Measurements from ENCODE around the gene SMIM23. TPM values are rescaled to one million over a fixed set of nuclear protein-coding genes. Genes with fewer than 3 reads are reported as not detected.

SMIM23 gene
- total RNA-seq, 1 experiment from 2014 or later = not detected

GRCh38 chr5:171838066-171838465 is 52.4 kb downstream of the SMIM23 start:
- Mint-ChIP-seq H3K9me3 (ENCODE audit: unreplicated experiment) (no peaks in the 10 kb centered on the region), H3K27me3 (ENCODE audit: insufficient read depth, unreplicated experiment) (no peaks in the 10 kb centered on the region), H3K27ac (ENCODE audit: low read depth, unreplicated experiment) (no peak overlapping the region), H3K4me1 (ENCODE audit: insufficient read depth, unreplicated experiment) (no peaks in the 10 kb centered on the region), H3K36me3 (ENCODE audit: insufficient read depth, unreplicated experiment) (peaks cover 7% of the 10 kb centered on the region), H3K4me3 (ENCODE audit: unreplicated experiment) (no peak overlapping the region)
- POLR2A ChIA-PET = interaction anchor here (0.6 to 1.2 kb wide), 2 partner anchors 12 to 293 kb away, joined by 3 to 4 read pairs; no protein-coding TSS in a partner anchor
- intact Hi-C loops (cut with micrococcal nuclease) = no loop called here
- no peak for TF ChIP-seq CTCF (IDR thresholded peaks at IDR 0.05; ENCODE audit: unreplicated experiment)
- DNase-seq (ENCODE audit: unreplicated experiment) = no peak
- no TSS peak for BruUV-seq (replicated peaks)
- CTCF ChIA-PET = interaction anchor here (0.6 to 2.3 kb wide), 5 partner anchors 8 to 353 kb away, joined by 3 to 13 read pairs (median 5); no protein-coding TSS in a partner anchor

DNA sequence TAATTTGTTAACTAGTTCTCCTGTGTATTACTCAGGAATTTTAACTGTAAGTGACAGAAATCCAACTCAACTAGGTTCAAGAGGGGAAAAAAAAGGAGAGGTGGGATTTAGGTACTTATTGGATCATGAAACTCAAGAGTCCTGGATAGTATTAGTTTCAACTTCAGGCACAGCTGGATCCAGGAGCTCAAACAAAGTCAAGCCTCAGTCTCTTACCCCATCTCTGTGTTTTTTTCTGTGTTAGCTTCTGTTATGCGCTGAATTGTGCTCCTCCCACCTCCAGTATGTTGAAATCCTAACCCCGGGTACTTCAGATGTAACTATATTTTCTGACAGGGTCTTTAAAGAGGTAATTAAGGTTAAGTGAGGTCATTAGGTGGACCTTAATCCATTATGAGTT is 53.5 kb downstream of the SMIM23 start:
- no peaks in the 10 kb centered on the region for H3K4me1 Mint-ChIP-seq (ENCODE audit: insufficient read depth, unreplicated experiment)
- no peak overlapping the region for H3K4me3 Mint-ChIP-seq (ENCODE audit: unreplicated experiment)
- peaks cover 7% of the 10 kb centered on the region for H3K36me3 Mint-ChIP-seq (ENCODE audit: insufficient read depth, unreplicated experiment)
- TF ChIP-seq CTCF (IDR thresholded peaks at IDR 0.05; ENCODE audit: unreplicated experiment) = no peak
- H3K27me3 Mint-ChIP-seq (ENCODE audit: insufficient read depth, unreplicated experiment) = no peaks in the 10 kb centered on the region
- DNase-seq (ENCODE audit: unreplicated experiment) = no peak
- ChIA-PET POLR2A (interaction anchor here (1.2 kb wide), 1 partner anchor 13 kb away, joined by 4 read pairs; no protein-coding TSS in a partner anchor), CTCF (interaction anchor here (0.6 to 2.3 kb wide), 4 partner anchors 7 to 423 kb away, joined by 3 to 13 read pairs (median 4); no protein-coding TSS in a partner anchor)
- intact Hi-C loops (cut with micrococcal nuclease) = no loop called here
- no peak overlapping the region for H3K27ac Mint-ChIP-seq (ENCODE audit: low read depth, unreplicated experiment)
- no TSS peak for BruUV-seq (replicated peaks)
- no peaks in the 10 kb centered on the region for H3K9me3 Mint-ChIP-seq (ENCODE audit: unreplicated experiment)

DNA sequence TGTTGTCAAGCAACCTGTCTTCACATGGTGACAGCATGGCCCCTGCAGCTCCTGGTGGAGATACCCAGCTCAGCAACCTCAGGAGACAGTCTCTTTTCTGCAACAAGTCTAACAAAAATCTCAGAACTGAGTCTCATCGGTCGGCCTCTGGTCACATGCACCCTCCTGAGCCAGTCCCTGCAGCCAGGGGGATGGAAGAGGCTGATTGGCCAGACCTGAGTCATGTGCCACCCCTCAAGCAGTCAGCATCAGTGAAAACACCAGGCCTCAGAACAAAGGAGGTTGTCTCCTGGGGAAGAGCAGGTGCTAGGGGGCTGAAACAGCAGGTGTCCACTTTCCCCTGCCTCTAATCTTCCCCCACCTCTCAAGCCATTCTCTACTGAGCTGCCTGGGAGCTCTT is 54.4 kb downstream of the SMIM23 start:
- H3K27ac Mint-ChIP-seq (ENCODE audit: low read depth, unreplicated experiment) = no peak overlapping the region
- no peak for DNase-seq (ENCODE audit: unreplicated experiment)
- TF ChIP-seq CTCF (IDR thresholded peaks at IDR 0.05; ENCODE audit: unreplicated experiment) = no peak
- H3K36me3 Mint-ChIP-seq (ENCODE audit: insufficient read depth, unreplicated experiment) = peaks cover 4% of the 10 kb centered on the region
- H3K4me3 Mint-ChIP-seq (ENCODE audit: unreplicated experiment) = no peak overlapping the region
- no peaks in the 10 kb centered on the region for H3K9me3 Mint-ChIP-seq (ENCODE audit: unreplicated experiment)
- no peaks in the 10 kb centered on the region for H3K4me1 Mint-ChIP-seq (ENCODE audit: insufficient read depth, unreplicated experiment)
- ChIA-PET POLR2A (interaction anchor here (0.6 kb wide), 1 partner anchor 431 kb away, joined by 3 read pairs; no protein-coding TSS in a partner anchor), CTCF (interaction anchor here (0.7 to 2.2 kb wide), 4 partner anchors 21 to 421 kb away, joined by 3 to 9 read pairs (median 3); partner anchors contain the start of gene FGF18)
- no peaks in the 10 kb centered on the region for H3K27me3 Mint-ChIP-seq (ENCODE audit: insufficient read depth, unreplicated experiment)
- intact Hi-C loops (cut with micrococcal nuclease) = no loop called here
- no TSS peak for BruUV-seq (replicated peaks)

Other genes with a start within 250 kb of the SMIM23 start
- 64.7 and 82.7 TPM in 2 replicates for gene FBXW11, start 220.8 kb downstream of the SMIM23 start, total RNA-seq (2022)